GM18517 (cell line): Measurements from ENCODE around the gene RBPJL.
"Not testable (repeated sequence)": the region's sequence is repeated elsewhere in the genome, so short reads cannot be mapped to it uniquely, and the experiment has no call there.

ENCODE experiments used
- ATAC-seq: cut with Tn5 transposase; IDR thresholded peaks from one replicate; pipeline ENCODE4 v1.9.1; 2021; ENCODE audit warnings: mild to moderate bottlenecking, moderate library complexity; ENCODE audit not compliant: unreplicated experiment

Gene RBPJL

GRCh38 chr20:45341579-45341938 is 34.9 kb downstream of the RBPJL start:
- ATAC-seq: no peak

GRCh38 chr20:45341939-45342854 is 35.6 kb downstream of the RBPJL start:
- no peak for ATAC-seq

- no peak for ATAC-seq
Observed at GRCh38 chr20:45342855-45343531, 36.4 kb downstream of the RBPJL start.

GRCh38 chr20:45343532-45344167 is 37.0 kb downstream of the RBPJL start:
- ATAC-seq: no peak

GRCh38 chr20:45344168-45344860 is 37.7 kb downstream of the RBPJL start:
- no peak for ATAC-seq

- no peak for ATAC-seq
Observed at GRCh38 chr20:45345104-45345936, 38.7 kb downstream of the RBPJL start.

GRCh38 chr20:45346291-45346718 is 39.7 kb downstream of the RBPJL start:
- ATAC-seq: no peak

GRCh38 chr20:45346851-45347250 is 40.2 kb downstream of the RBPJL start:
- no peak for ATAC-seq

- no peak for ATAC-seq
Observed at GRCh38 chr20:45347297-45347935, 40.8 kb downstream of the RBPJL start.

GRCh38 chr20:45347936-45348778 is 41.5 kb downstream of the RBPJL start, which contains the start of gene SDC4:
Gene SDC4 (minus strand): TSS chr20:45348424. CDS start chr20:45348384, 40 bp downstream.
- no peak for ATAC-seq

GRCh38 chr20:45350217-45350616 is 43.6 kb downstream of the RBPJL start:
- no peak for ATAC-seq

GRCh38 chr20:45350795-45351194 is 44.2 kb downstream of the RBPJL start:
- not testable (repeated sequence) for ATAC-seq

- ATAC-seq: no peak
Observed at GRCh38 chr20:45352729-45353128, 46.1 kb downstream of the RBPJL start.

- no peak for ATAC-seq
Observed at GRCh38 chr20:45353746-45354145, 47.1 kb downstream of the RBPJL start.

GRCh38 chr20:45354423-45355208 is 48.0 kb downstream of the RBPJL start:
- ATAC-seq: no peak

GRCh38 chr20:45355209-45356084 is 48.8 kb downstream of the RBPJL start:
- ATAC-seq: no peak
